Fibroblast of gingiva (primary cell): ENCODE results near the gene MFN2.
"Not testable (repeated sequence)": the region's sequence is repeated elsewhere in the genome, so short reads cannot be mapped to it uniquely, and the experiment has no call there.

Experiments
- DNase-seq: peaks from one replicate; pipeline ENCODE4 v3.0.0-alpha.2; 2011; ENCODE audit warnings: low read depth

The MFN2 gene

DNA sequence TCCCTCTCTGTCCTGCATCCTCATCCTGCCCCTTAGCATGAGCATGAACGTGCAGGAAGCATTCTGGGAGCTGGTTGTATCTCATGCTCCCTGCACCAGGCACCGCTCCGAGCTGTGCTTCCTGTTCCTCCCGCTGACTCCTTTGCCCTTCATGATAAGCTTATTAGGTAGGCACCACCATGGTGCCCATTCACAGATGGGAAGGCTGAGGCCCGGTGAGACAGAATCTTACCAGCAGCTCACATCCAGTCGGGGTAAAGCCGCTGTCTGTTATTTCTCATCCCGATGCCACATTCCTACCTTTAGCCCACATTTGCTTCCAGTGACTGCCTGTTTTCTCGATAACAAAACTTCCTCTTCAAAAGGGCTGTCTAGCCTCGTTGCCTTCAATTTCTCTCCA is 46.3 kb downstream of the MFN2 start:
- DNase-seq, result no peak

DNA sequence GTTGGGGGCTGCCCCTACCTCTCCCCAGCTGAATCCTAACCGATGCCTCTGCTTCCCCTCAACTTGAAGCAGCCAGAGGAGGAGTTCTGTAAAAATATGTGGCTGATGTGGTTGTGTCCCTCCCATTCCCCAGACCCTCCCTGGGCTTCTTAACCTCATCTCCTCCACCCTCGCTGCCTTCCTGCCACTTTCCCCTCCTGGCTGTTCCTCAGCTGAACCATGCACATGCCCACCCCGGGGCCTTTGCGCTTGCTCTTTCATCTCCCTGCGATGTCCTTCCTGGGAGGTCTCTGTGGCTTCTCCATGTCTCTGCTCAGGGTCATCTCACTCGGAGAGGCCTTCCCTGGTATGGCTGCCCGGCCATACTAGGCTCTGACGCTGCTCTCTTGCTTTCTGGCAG is 48.0 kb downstream of the MFN2 start:
- no peak for DNase-seq

DNA sequence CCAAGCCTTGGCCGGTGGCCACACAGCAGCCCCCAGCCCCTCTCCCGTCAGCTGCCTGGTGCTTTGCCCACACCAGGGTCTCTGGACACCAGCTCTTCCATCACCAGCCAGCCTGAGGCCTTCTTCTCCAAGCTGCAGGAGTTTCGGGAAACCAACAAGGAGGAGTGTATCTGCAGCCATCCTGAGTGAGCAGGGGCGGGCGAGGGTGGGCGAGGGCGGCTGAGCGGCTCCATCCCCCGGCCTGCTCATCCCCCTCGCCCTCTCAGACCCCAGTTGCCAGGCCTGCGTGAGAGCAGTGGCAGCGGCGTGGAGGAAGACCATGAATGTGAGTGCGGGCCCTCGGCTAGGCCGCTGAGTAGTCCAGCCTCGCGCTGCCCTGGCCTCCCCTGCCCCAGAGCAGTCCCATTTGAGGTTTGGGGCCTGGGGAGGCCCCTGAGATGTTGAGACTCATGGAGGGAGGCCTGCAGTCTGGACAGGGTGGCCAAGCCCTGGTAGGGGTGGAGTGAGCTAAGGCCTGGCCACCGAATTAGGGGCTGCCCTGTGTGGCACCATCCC is 48.8 kb downstream of the MFN2 start:
- no peak for DNase-seq

DNA sequence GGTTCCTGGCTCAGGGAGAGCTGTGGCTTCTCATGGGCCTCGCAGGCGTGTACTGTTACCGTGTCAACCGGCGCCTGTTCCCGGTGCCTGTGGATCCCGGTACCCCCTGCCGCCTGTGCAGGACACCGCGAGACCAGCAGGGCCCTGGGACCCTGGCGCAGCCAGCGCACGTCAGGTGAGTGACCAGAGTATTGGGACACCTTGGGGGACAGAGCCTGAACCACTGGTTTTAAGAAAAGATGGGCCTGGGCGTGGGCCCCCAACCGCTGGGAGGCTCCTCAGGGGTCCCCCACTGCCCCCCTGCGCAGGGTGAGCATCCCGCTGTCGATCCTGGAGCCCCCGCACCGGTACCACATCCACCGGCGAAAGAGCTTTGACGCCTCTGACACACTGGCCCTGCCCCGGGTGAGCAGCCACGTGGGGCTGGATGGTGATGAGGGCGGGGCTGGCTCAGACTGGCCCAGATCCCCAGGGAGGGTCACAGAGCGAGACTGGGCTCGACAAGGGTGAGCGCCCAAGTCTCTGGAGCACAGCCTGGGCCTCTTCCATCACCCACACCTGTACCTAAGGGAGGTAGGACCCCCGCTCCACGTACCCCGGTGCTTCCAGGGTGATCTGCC is 49.6 kb downstream of the MFN2 start:
- DNase-seq, result no peak

DNA sequence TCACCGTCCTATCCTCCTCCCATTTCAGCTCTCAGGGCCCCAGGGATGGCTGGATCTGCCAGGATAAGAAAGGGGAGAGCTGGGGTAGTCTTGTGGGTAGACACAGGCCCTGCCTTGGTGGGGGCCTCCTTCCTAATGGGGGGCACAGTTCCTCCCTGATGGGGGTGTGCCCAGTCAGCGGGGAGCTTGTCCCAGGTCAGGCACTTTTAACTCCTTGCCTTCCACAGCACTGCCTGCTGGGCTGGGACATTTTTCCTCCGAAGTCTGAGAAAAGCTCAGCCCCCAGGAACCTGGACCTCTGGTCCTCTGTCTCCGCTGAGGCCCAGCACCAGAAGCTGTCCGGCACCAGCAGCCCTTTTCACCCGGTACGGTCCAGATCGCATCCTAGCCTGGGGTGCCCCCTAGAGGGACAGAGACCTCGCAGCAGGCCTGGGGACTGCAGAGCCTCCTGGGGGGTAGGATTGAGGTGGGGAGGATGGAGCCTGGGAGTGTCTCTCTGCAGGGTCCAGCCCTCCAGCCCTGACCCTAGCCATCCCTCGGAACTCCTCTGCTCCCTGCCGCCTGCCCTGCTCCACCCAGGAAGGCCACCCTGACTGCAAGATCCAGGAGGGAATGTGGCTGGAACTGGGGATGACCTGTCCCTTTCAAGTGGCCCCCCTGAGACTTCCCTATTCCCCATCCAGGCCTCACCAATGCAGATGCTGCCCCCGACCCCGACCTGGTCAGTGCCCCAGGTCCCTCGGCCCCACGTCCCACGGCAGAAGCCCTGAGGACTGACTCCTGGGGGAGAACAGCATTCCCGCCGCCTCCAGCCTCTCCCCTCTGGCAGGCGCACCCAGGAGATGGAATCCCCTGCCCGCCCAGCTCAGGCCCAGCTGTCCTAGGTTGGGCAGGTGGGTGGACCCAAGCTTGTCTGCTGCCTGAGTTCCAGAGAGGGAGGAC is 51.1 kb downstream of the MFN2 start:
- no peak for DNase-seq

DNA sequence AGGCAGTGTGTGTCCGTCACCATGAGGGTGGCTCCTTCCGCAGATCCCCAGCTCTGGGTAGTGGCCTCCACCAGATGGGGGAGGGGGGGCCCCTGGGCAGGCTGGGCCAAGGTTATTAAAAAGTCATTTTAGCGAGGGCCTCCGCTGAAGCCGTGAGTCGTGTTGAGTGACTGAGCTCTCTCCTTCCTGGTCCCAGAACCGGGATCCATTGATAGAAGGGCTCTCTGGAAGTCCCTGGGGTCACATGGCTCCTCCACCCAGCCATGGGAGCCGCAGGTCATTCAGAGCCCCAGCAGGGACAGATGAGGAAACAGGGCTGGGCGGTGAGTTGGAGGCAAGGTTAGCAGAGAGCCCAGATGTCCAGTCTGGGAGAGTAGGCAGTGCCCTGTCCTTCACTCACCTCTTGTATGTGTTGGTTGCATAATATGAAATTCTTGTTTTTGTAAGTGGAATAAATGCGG is 51.9 kb downstream of the MFN2 start:
- DNase-seq, result no peak

DNA sequence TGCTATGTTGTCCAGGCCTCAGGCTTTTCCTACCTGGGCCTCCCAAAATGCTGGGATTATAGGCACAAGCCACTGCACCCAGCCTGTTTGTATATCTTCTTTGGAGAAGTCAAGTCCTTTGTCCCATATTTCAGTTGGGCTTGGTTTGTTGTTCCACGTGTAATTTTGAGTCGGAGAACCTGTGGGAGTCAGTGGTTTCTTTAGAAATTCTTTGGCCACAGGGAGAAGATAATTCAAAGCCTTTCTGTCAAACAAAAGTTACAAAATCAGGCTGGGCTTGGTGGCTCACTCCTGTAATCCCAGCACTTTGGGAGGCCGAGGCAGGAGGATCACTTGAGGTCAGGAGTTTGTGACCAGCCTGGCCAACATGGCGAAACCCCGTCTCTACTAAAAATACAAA is 53.2 kb downstream of the MFN2 start:
- not testable (repeated sequence) for DNase-seq

DNA sequence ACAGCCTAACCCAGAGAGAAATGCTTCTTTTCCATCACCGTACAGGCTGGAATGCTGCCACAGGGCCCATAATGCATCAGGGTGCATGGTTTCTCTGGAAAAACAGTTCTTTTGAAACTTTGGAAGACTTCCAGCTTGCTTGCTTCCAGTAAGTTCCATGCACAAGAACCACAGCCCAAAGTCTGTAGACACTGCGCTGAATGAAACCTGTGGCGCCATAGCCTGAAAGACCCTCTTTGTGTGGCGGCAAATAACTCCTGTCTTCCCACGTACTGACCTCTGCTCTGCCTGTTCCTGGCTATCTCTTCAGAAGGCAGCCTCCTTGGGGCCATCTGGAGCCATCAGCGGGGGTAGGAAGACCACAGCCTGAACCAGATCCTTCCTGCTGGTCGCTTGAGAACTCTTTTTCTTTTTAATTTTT is 54.1 kb downstream of the MFN2 start:
- peak; percentile 81 for DNase-seq

DNA sequence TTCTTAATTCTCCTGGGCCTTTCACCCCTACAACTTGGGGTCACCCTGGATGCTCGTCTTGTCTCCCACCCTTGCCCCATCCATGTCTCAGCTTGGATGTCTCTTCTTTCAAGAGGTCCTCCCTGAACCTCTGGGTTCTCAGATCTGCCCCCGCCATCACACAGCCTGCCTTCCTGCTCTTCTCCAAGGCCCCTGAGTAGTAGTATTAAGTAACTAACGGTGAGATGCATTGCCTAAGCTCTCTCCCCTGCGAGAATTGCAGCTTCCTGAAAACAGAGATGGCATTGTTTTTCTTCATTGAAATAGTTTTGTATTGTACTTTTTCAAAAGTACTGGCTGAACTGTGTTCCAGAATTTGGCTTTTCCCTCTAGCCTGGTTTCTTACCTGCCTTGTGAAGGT is 55.1 kb downstream of the MFN2 start:
- DNase-seq, result no peak

DNA sequence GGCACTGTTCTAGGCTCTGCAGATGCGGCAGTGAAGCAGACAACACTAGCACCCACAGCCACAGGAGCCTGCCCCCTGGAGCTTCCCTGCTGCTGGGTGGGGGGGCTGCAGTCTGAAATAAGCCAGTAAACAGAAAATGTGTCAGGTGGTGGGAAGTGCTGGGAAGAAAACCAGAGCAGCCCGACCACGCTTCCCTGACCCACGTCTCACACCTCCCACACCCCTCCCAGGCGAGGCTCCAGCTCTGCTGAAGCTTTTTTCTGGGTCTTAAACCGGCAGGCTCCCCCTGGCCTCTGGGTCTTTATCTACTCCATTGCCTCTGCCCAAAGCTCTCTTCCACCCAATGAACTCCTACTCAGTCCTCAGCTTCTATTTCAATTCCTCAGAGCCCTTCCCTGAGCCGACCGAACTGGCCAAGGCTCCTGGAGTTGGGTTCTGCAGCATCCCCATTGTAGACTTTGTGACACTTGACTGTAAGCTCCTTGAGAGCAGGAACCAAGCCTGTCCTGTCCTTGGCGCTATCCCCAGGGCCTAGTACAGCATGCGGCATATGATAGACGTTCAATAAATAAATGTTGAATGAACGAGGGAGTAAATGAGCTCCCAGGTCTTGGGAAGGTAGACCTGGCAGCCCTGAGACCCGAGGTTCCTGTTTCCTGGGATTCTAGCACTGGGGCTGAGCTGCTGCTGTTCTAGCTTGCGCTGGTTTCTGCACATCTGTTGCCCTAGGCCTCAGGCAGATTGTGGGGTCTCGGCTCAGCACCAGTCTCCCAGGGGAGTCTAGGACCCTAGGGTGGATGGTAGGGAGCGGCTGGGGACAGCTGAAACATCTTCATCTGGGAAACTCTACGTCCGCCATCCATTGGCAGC is 57.5 kb downstream of the MFN2 start:
- no peak for DNase-seq

DNA sequence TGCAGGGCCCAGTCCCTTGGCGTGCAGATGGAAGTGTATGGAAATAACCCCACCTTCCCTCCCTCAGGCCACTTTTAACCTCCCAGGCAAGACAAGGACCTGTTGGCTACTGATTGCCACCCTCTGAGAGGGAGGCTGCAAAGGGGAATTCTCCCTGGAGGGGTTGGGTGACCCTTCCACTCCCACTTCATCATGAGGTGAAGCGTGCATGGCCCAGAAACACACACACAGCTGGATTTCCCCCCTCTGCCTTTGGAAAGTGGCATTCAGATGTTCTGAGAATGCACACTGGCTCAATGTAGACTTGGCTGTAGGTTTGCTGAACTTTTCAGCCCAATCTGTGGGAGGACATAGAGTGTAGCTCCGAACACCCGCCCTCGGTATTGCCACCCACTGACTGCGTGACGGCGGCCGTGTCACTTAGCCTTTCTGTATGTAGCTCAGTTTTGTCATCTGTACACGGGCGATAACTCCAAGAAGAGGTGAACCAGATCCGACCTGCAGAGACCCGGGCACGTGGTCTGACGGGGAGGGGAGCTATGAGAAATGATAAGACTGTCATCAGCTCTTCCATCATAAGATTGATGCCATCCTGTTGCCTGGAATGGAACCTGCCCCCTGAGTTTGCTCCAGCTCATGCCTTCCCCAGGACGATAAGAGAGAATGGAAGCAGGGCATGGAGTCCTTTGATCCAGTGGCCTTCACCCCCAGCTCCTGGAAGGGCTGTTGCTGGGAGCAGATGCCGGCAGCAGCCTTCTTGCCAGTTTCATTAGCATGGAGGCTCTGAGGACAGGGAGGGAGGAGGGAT is 58.3 kb downstream of the MFN2 start:
- DNase-seq, result no peak

DNA sequence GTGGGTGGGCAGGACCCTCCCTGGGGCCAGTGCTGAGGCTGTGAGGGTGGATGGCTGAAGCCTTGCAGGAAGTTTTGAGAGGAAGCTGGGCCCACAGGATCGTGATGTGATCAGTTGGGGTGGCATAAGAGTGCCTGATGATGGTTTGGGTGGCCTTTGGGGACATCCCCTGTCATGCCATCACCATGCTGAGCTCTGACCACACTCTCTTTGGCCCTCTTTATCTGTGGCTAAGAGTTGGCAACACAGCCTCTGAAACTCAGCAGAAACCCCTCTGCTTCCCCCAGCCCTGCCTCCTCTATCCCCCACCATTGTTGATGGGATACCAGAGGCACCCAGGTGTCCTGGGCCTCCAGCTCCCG is 58.9 kb downstream of the MFN2 start:
- DNase-seq, result no peak

DNA sequence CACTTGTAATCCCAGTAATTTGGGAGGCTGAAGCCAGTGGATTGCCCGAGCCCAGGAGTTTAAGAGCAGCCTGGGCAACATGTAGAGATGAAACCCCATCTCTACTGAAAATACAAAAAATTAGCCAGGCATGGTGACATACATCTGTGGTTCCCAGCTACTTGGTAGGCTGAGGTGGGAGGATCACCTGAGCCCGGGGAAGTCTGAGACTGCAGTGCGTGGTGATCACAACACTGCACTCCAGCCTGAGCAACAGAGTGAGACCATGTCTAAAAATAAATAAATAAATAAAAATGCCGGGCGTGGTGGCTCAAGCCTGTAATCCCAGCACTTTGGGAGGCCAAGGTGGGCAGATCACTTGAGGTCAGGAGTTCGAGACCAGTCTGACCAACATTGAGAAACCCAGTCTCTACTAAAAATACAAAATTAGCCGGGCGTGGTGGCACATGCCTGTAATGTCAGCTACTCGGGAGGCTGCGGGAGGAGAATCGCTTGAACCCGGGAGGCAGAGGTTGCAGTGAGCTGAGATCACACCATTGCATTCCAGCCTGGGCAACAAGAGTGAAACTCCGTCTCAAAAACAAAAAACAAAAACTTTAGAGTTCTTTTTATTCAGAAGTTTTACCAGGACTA is 59.7 kb downstream of the MFN2 start:
- DNase-seq, result not testable (repeated sequence)

DNA sequence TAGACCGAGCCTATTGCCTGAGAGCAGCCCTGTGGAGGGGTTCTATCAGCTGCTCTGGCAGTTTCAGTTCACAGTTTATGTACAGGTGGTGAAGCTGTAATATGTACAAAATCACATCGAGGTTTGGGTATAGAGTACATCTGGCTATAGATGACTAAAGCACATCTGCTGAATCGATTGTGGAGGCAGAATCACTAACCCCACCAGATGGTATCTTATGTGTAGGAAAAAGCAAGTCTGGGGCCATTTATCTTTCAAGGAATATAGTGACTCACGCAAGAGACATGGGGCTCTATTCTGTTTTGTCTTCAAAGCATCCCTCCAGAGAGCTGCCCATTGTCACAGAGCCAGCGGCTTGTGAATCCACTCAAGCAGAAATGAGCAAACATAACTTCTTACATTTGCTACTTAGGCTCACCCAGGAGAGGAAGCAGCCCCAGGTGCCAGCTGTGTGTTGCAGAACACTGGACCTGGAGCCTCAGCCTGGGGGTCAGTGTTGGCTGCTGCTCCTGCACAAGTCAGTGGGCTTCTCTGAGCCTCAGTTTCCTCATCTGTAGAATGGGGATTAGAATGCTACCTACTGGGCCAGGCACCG is 60.3 kb downstream of the MFN2 start:
- peak; percentile 49 for DNase-seq

DNA sequence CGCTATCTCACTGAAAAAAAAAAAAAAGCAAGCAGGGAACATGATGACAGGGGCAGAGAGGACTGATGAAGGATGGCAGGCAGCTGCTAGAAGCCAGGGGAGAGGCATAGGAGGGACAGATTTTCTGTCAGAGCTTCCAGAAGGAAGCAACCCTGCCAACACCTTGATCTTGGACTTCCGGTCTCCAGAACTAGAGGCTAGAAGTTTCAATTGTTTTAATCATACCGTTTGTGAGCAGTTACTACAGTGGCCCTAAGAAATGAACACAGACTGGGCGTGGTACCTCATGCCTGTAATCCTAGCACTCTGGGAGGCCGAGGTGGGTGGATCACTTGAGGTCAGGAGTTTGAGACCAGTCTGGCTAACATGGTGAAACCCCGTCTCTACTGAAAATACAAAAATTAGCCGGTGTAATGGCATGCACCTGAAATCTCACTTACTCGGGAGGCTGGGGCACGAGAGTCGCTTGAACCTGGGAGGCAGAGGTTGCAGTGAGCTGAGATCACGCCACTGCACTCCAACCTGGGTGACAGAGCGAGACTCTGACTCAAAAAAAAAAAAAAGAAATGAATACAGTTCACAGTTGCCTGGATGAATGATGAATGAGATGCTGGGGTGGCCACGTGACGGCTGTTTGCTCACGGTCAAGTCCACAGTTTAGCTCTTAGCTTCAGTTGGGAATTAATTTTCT is 64.1 kb downstream of the MFN2 start:
- DNase-seq, result not testable (repeated sequence)

DNA sequence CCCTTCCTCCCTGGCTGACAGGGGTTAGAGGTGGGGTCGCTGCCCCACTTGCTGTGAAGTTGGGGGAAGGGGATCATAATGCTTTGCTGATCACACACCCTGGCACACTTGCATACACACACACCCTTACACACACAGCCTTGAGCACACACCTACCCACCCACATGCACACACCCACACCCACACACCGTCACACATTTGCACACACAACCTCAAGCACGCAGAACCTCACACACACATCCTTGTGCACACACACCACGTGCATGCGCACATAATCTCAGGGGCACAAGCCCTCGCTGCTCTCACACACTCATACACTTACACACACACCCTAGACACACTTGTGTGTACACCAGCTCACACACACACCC is 66.5 kb downstream of the MFN2 start:
- no peak for DNase-seq

DNA sequence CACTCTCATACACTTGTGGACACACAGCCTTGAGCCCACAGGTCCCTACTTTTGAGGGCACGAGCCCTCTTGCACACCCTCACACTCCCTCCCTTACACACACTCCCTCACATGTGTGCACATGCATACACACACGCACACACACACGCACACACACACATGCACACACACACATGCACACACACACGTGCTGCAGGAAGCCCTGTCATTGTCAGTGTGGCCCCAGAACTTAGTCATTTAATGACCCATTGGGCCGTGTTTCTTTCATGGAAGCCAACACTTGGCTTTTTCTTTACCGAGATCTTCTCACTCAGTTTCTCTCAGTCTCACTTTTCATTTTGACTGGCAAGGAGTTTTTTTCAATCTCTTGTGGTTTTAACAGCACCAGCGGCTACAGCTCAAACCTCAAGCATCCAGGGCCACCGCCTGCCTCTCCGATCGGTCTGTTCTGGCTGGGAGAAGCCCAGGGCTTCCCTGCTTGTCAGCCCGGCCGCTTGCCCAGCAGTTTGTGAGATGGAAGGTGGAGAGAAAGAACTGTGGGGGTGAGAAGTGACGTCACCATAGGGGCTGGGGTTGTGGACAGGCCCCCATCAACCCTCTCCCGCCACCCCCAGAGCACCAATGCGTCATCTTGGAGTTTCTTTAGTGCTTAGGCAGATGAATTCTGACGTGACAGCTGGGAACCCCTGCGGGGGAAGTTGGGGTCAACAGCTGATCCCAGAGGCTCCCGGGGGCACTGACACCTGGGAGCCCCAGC is 67.1 kb downstream of the MFN2 start:
- DNase-seq, result no peak

DNA sequence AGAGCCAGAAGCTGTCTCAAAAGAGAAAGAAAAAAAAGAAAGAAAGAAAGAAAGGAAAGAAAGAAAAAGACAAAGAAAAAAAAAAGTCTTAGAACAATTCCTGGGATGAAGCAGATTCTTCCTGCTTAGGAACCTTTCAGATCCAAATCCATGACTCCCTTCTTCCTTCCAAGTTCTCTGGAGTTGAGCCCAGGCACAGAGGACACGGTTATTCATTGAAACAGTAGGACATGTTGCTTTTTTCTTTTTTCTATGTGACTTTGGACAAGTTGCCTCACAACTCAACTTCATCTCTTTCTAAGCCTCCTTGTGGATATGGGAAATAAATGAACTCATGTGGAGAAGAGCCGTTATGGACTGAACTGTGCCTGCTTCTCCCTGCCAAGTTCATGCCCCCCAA is 68.1 kb downstream of the MFN2 start:
- no peak for DNase-seq

DNA sequence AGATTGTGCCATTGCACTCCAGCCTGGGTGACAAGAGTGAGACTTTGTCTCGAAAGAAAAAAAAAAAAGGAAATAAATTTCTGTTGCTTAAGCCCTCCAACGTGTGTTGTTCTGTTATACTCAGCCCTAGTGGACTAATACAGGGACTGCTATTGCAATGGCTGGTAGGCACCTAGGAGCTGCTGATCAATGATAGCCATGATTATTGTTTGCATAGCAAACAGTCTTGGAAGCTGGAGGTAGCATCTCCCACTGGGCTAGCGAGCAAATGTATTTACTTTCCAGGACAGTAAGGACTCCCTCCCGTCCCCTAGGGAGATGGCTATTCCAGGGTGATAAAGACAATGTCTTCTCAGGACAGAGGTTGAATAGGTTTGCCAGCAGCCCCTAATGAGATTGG is 69.4 kb downstream of the MFN2 start:
- DNase-seq, result no peak
